ENCODE results near the gene STK11IP. TPM values are rescaled to one million over a fixed set of nuclear protein-coding genes. Genes with fewer than 3 reads are reported as not detected.

Gene STK11IP
- total RNA-seq, 2 donors from 2014 or later = 18.6 to 22.4 TPM

- DNase-seq (ENCODE audit: low spot score) = no peak
These were observed 36.2 kb upstream of the STK11IP start for GRCh38 chr2:219561179-219562048.

GRCh38 chr2:219562049-219563020 is 35.3 kb upstream of the STK11IP start:
- intact Hi-C loops (cut with DNase I) = no loop called here
- DNase-seq (ENCODE audit: low spot score) = no peak

More at GRCh38 chr2:219561179-219562048, 36.2 kb upstream of the STK11IP start:
- intact Hi-C loops (cut with DNase I) = no loop called here

GRCh38 chr2:219563271-219563928 is 34.3 kb upstream of the STK11IP start:
- intact Hi-C loops (cut with DNase I) = no loop called here
- DNase-seq (ENCODE audit: low spot score) = no peak

GRCh38 chr2:219565130-219566080 is 32.3 kb upstream of the STK11IP start:
- intact Hi-C loops (cut with DNase I) = no loop called here
- DNase-seq (ENCODE audit: low spot score) = no peak

- DNase-seq (ENCODE audit: low spot score) = no peak
- intact Hi-C loops (cut with DNase I) = no loop called here
These were observed 31.0 kb upstream of the STK11IP start for GRCh38 chr2:219566640-219567039.

- DNase-seq (ENCODE audit: low spot score) = no peak
- intact Hi-C loops (cut with DNase I) = no loop called here
These were observed 30.5 kb upstream of the STK11IP start for GRCh38 chr2:219567131-219567530.

GRCh38 chr2:219567791-219568361 is 29.8 kb upstream of the STK11IP start:
- intact Hi-C loops (cut with DNase I) = no loop called here
- DNase-seq (ENCODE audit: low spot score) = no peak

- intact Hi-C loops (cut with DNase I) = no loop called here
- DNase-seq (ENCODE audit: low spot score) = no peak
These were observed 28.6 kb upstream of the STK11IP start for GRCh38 chr2:219569041-219569440.

GRCh38 chr2:219569635-219570034 is 28.0 kb upstream of the STK11IP start:
- intact Hi-C loops (cut with DNase I) = no loop called here
- DNase-seq (ENCODE audit: low spot score) = no peak

GRCh38 chr2:219570194-219570923 is 27.3 kb upstream of the STK11IP start:
- no peak for DNase-seq (ENCODE audit: low spot score)
- intact Hi-C loops (cut with DNase I) = no loop called here

GRCh38 chr2:219570924-219571310 is 26.7 kb upstream of the STK11IP start:
- intact Hi-C loops (cut with DNase I) = no loop called here

GRCh38 chr2:219571311-219572236 is 26.1 kb upstream of the STK11IP start, which contains the start of gene OBSL1:
OBSL1 (minus strand) TSS chr2:219571539; CDS start chr2:219571232, 307 bp downstream.
- DNase-seq (ENCODE audit: low spot score) = no peak
- intact Hi-C loops (cut with DNase I) = no loop called here

More at GRCh38 chr2:219570924-219571310, 26.7 kb upstream of the STK11IP start:
- no peak for DNase-seq (ENCODE audit: low spot score)

- DNase-seq (ENCODE audit: low spot score) = no peak
- intact Hi-C loops (cut with DNase I) = no loop called here
These were observed 25.2 kb upstream of the STK11IP start, which contains the start of gene INHA for GRCh38 chr2:219572237-219573001. INHA (plus strand) TSS chr2:219572310; CDS start chr2:219572375, 65 bp downstream.

- intact Hi-C loops (cut with DNase I) = no loop called here
- no peak for DNase-seq (ENCODE audit: low spot score)
These were observed 24.5 kb upstream of the STK11IP start for GRCh38 chr2:219573166-219573565.
